HUES6 (cell line): ENCODE results near the gene GOLGA8Q.
"Not testable (repeated sequence)": the region's sequence is repeated elsewhere in the genome, so short reads cannot be mapped to it uniquely, and the experiment has no call there.

Source experiments
- H3K27ac ChIP-seq: 2 replicates; pipeline ENCODE4 v1.7.0; 2013; ENCODE audit warnings: low read depth, mild to moderate bottlenecking, low read length, inconsistent platforms
- H3K27me3 ChIP-seq: 2 replicates; pipeline ENCODE4 v1.6.1; 2013; ENCODE audit warnings: low read length; ENCODE audit not compliant: control insufficient read depth, insufficient read depth
- H3K36me3 ChIP-seq: 2 replicates; pipeline ENCODE4 v1.6.1; 2013; ENCODE audit warnings: low read length; ENCODE audit not compliant: control insufficient read depth, insufficient read depth
- H3K4me1 ChIP-seq: 2 replicates; pipeline ENCODE4 v1.6.1; 2013; ENCODE audit warnings: low read length; ENCODE audit not compliant: control insufficient read depth, insufficient read depth
- H3K4me3 ChIP-seq: 2 replicates; pipeline ENCODE4 v1.5.1; 2013; ENCODE audit warnings: low read depth, low read length
- H3K9ac ChIP-seq: one replicate; pipeline ENCODE4 v1.6.1; 2013; ENCODE audit warnings: mild to moderate bottlenecking, low read length
- H3K9me3 ChIP-seq: 2 replicates; pipeline ENCODE4 v1.6.1; 2013; ENCODE audit warnings: low read depth, low read length; ENCODE audit not compliant: control insufficient read depth, insufficient read depth

Gene GOLGA8Q

GRCh38 chr15:30580716-30581115, 28.9 kb downstream of the GOLGA8Q start:
- H3K9ac ChIP-seq, H3K36me3 ChIP-seq, H3K27me3 ChIP-seq: not testable (repeated sequence)

GRCh38 chr15:30598953-30599352, 47.1 kb downstream of the GOLGA8Q start:
- H3K9me3 ChIP-seq, H3K27me3 ChIP-seq, H3K9ac ChIP-seq, H3K27ac ChIP-seq, H3K4me3 ChIP-seq, H3K4me1 ChIP-seq, H3K36me3 ChIP-seq: not testable (repeated sequence)

More at GRCh38 chr15:30580716-30581115, 28.9 kb downstream of the GOLGA8Q start:
- H3K27ac ChIP-seq, H3K4me1 ChIP-seq, H3K9me3 ChIP-seq, H3K4me3 ChIP-seq: not testable (repeated sequence)

- not testable (repeated sequence) for H3K36me3 ChIP-seq, H3K9ac ChIP-seq, H3K27ac ChIP-seq, H3K4me3 ChIP-seq, H3K27me3 ChIP-seq, H3K9me3 ChIP-seq, H3K4me1 ChIP-seq
These were observed 51.9 kb downstream of the GOLGA8Q start, which contains the start of gene GOLGA8H for GRCh38 chr15:30603796-30604195. Gene GOLGA8H, plus strand, starts transcription at chr15:30604028. Its CDS starts 98 bp downstream, at chr15:30604126.
